ENCODE measurements around the gene TBX21.

DNA sequence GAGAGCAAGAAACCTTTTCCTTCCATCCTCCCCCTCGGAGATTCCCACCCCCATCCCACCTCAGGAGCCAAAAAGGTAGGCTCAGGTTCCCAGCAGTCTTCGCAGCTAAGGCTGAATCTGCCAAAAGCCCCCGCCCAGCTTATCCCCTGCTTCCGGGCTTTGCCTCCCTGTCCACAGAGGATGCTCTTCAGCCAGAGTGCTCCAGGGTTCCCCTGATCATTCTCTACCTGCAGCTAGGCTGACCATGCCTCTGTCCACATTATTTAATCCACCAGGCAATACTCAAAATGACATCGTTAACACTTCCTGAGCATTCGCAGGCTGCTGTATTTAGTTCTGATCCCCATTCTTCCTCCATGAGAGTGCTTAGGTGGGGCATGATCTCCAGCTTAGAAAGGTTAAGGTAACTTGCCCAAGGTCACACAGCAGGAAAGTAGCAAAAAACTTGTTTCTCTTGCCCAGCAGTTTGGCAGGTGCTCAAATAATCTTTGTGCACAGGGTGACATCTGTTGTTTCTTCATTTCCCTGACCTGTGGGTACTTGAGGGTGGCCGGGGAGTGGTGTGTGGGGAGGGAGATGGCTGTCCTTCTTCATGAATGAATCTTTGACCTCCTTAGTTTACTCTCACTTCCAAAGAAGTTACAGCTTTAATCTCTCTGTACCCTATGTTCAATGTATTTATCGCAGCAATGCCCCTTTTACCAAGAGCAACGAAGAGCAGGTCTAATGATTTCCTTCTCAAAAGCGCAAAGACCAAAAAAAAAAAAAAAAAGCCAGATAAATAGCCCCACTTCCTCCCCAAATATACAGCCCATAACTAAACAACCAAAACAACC, 39.9 kb upstream of the TBX21 start:
- TF ChIP-seq POLR2A (IDR thresholded peaks at IDR 0.05; ENCODE audit: low read depth, low read length): no peak
- TF ChIP-seq PAX5 (IDR thresholded peaks at IDR 0.05; ENCODE audit: insufficient read depth, low read length, severe bottlenecking): no peak
- TF ChIP-seq POLR2AphosphoS5 (IDR thresholded peaks at IDR 0.05; ENCODE audit: low read depth, low read length): no peak
